Muscle layer of duodenum (tissue), 2 donors: ENCODE measurements around the gene MAP3K9.

ENCODE experiments used
- H3K27ac ChIP-seq: one replicate; pipeline ENCODE4 v1.7.0; 2013; ENCODE audit warnings: mild to moderate bottlenecking, low read length
- H3K27me3 ChIP-seq: one replicate; pipeline ENCODE4 v1.7.0; 2013; ENCODE audit warnings: low read depth, mild to moderate bottlenecking, control low read depth, low read length
- H3K36me3 ChIP-seq, 2 donors: one replicate each; pipeline ENCODE4 v1.7.0; 2013; ENCODE audit warnings: low read length in 2 of 2, control low read depth in 1 of 2, mild to moderate bottlenecking in 1 of 2; ENCODE audit not compliant: insufficient read depth in 2 of 2, control insufficient read depth in 1 of 2
- H3K4me1 ChIP-seq, 2 donors: one replicate each; pipeline ENCODE4 v1.7.0; 2013; ENCODE audit warnings: low read length in 2 of 2, mild to moderate bottlenecking in 2 of 2, control low read depth in 1 of 2, moderate library complexity in 1 of 2; ENCODE audit not compliant: insufficient read depth in 2 of 2, control insufficient read depth in 1 of 2
- H3K4me3 ChIP-seq, 2 donors: one replicate each; pipeline ENCODE4 v1.7.0; 2013; ENCODE audit warnings: low read length in 2 of 2, low read depth in 1 of 2, mild to moderate bottlenecking in 1 of 2
- H3K9me3 ChIP-seq, 2 donors: one replicate each; pipeline ENCODE4 v1.7.0; 2013; ENCODE audit warnings: low read length in 2 of 2, control low read depth in 1 of 2, mild to moderate bottlenecking in 1 of 2; ENCODE audit not compliant: control insufficient read depth in 1 of 2
- donor health status: healthy.

The MAP3K9 gene

GRCh38 chr14:70683983-70684382 is 125.3 kb downstream of the MAP3K9 start:
- Histone ChIP-seq H3K4me1 (no peaks in the 10 kb centered on the region), H3K27me3 (no peaks in the 10 kb centered on the region), H3K9me3 (no peaks in the 10 kb centered on the region), H3K36me3 (no peaks in the 10 kb centered on the region), H3K4me3 (no peak overlapping the region), H3K27ac (no peak overlapping the region)

GRCh38 chr14:70680748-70681147 is 128.6 kb downstream of the MAP3K9 start:
- Histone ChIP-seq H3K27ac (no peak overlapping the region), H3K4me3 (no peak overlapping the region), H3K9me3 (no peaks in the 10 kb centered on the region), H3K4me1 (no peaks in the 10 kb centered on the region), H3K27me3 (no peaks in the 10 kb centered on the region), H3K36me3 (no peaks in the 10 kb centered on the region)

GRCh38 chr14:70677341-70677740 is 132.0 kb downstream of the MAP3K9 start:
- Histone ChIP-seq H3K9me3 (no peaks in the 10 kb centered on the region), H3K27me3 (no peaks in the 10 kb centered on the region), H3K36me3 (no peaks in the 10 kb centered on the region), H3K27ac (no peak overlapping the region), H3K4me1 (no peaks in the 10 kb centered on the region), H3K4me3 (no peak overlapping the region)
